DND-41 (cell line): ENCODE results near the gene MAP6.

Experiments
- ATAC-seq: fragments of 200-7000 bp; cut with Tn5 transposase; 3 replicates; pipeline ENCODE4 v1.9.1; 2021; ENCODE audit warnings: low read depth; ENCODE audit not compliant: insufficient read depth
- DNase-seq: peaks from one replicate; pipeline ENCODE4 v3.0.0-alpha.2; 2020
- H2AFZ ChIP-seq: 2 replicates; pipeline ENCODE4 v1.6.0; 2012; ENCODE audit warnings: low read depth, low read length
- H3K27ac ChIP-seq: 2 replicates; pipeline ENCODE4 v1.5.1; 2012; ENCODE audit warnings: low read length, inconsistent platforms
- H3K27me3 ChIP-seq: fragments of 200-600 bp; sonication (generic); 2 replicates; pipeline ENCODE4 v1.6.0; 2012; ENCODE audit warnings: low read length, mild to moderate bottlenecking, inconsistent platforms; ENCODE audit not compliant: insufficient read depth, poor library complexity
- H3K36me3 ChIP-seq: 2 replicates; pipeline ENCODE4 v1.5.1; 2012; ENCODE audit warnings: low read length, inconsistent platforms; ENCODE audit not compliant: insufficient read depth
- H3K4me1 ChIP-seq: 2 replicates; pipeline ENCODE4 v1.5.1; 2012; ENCODE audit warnings: mild to moderate bottlenecking, low read length; ENCODE audit not compliant: insufficient read depth
- H3K4me2 ChIP-seq: 2 replicates; pipeline ENCODE4 v1.6.0; 2012; ENCODE audit warnings: mild to moderate bottlenecking, moderate library complexity, low read length, inconsistent platforms; ENCODE audit not compliant: insufficient read depth
- H3K4me3 ChIP-seq, 2 experiments: fragments of 200-600 bp in 1 of 2; shearing (Covaris generic) in 1 of 2; 2 replicates each; pipeline ENCODE4 v1.5.1; 2012 to 2016; ENCODE audit warnings: inconsistent platforms in 2 of 2, low read length in 2 of 2, mild to moderate bottlenecking in 2 of 2, low read depth in 1 of 2, moderate library complexity in 1 of 2
- H3K79me2 ChIP-seq: 2 replicates; pipeline ENCODE4 v1.6.0; 2012; ENCODE audit warnings: low read length, inconsistent platforms; ENCODE audit not compliant: insufficient read depth
- H3K9ac ChIP-seq: 2 replicates; pipeline ENCODE4 v1.6.0; 2012; ENCODE audit warnings: low read depth, mild to moderate bottlenecking, inconsistent platforms, low read length, moderate library complexity
- H3K9me3 ChIP-seq: 2 replicates; pipeline ENCODE4 v1.5.1; 2012; ENCODE audit warnings: low read length, moderate library complexity, mild to moderate bottlenecking, inconsistent platforms; ENCODE audit not compliant: insufficient read depth, severe bottlenecking
- H4K20me1 ChIP-seq: 2 replicates; pipeline ENCODE4 v1.6.0; 2012; ENCODE audit warnings: low read length; ENCODE audit not compliant: insufficient read depth
- CTCF ChIP-seq: IDR thresholded peaks from 2 replicates; pipeline ENCODE4 v1.5.1; 2012; ENCODE audit warnings: borderline replicate concordance, low read length, moderate library complexity, mild to moderate bottlenecking; ENCODE audit not compliant: poor library complexity, severe bottlenecking; ENCODE audit errors: extremely low read depth
- EZH2 ChIP-seq: IDR thresholded peaks from 3 replicates; pipeline ENCODE4 v1.6.1; 2012; ENCODE audit warnings: borderline replicate concordance, low read depth, mild to moderate bottlenecking, moderate library complexity, low read length, inconsistent platforms; ENCODE audit not compliant: severe bottlenecking

The MAP6 gene

DNA sequence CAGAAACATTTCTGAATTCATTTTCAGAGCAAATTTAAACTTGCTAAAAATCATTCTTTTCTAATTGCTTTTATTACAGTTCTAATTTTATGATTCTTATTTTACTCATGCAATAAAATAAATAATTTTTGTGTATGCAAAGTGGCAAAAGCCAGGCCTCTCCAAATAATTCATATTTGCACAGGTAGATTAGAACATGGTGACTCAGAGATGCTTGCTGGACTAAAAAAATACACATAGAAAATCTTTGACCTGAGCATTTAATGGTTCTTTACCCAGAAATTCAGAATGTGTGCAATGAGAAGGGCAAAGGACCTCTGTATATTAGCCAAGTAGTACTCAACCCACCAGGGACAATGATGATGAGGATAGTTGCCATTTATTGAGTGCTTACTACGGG, 15.3 kb downstream of the MAP6 start:
- Histone ChIP-seq H3K9ac (no peak overlapping the region), H3K36me3 (no peaks in the 10 kb centered on the region), H3K4me3 (no peak overlapping the region), H3K9me3 (no peaks in the 10 kb centered on the region), H3K27me3 (peaks cover 9% of the 10 kb centered on the region), H3K4me1 (no peaks in the 10 kb centered on the region), H3K79me2 (no peaks in the 10 kb centered on the region), H2AFZ (no peak overlapping the region), H4K20me1 (no peaks in the 10 kb centered on the region), H3K27ac (no peak overlapping the region), H3K4me2 (no peak overlapping the region)
- TF ChIP-seq CTCF (no peak), EZH2 (no peak)
- ATAC-seq, result no peak
- no peak for DNase-seq

- Histone ChIP-seq H3K9ac (no peak overlapping the region), H3K36me3 (no peaks in the 10 kb centered on the region), H3K27ac (no peak overlapping the region), H3K79me2 (no peaks in the 10 kb centered on the region), H2AFZ (no peak overlapping the region), H3K4me3 (no peak overlapping the region), H3K9me3 (no peaks in the 10 kb centered on the region), H3K27me3 (peaks cover 10% of the 10 kb centered on the region), H3K4me1 (no peaks in the 10 kb centered on the region), H4K20me1 (no peaks in the 10 kb centered on the region), H3K4me2 (no peak overlapping the region)
- no peak for DNase-seq
- TF ChIP-seq EZH2, result no peak
- TF ChIP-seq CTCF, result no peak
- no peak for ATAC-seq
These were observed 15.9 kb downstream of the MAP6 start for GRCh38 chr11:75652936-75653335.

GRCh38 chr11:75651218-75651617, 17.6 kb downstream of the MAP6 start:
- H2AFZ ChIP-seq, result no peak overlapping the region

More at GRCh38 chr11:75651218-75651617, 17.6 kb downstream of the MAP6 start:
- no peak overlapping the region for H3K4me2 ChIP-seq
- no peaks in the 10 kb centered on the region for H3K36me3 ChIP-seq
- H3K9me3 ChIP-seq, result no peaks in the 10 kb centered on the region
- H3K27ac ChIP-seq, result no peak overlapping the region
- TF ChIP-seq CTCF (no peak), EZH2 (no peak)
- no peak for DNase-seq
- no peak for ATAC-seq
- H3K27me3 ChIP-seq, result peaks cover 8% of the 10 kb centered on the region
- no peak overlapping the region for H3K4me3 ChIP-seq
- H4K20me1 ChIP-seq, result no peaks in the 10 kb centered on the region
- H3K79me2 ChIP-seq, result no peaks in the 10 kb centered on the region
- H3K9ac ChIP-seq, result no peak overlapping the region
- no peaks in the 10 kb centered on the region for H3K4me1 ChIP-seq
